Stimulated activated CD8-positive, alpha-beta memory T cell treated with anti-CD3 and anti-CD28 coated beads, Interleukin-4, amount 100 ng/mL, for 4 hours (primary cell): ENCODE data around the gene SENP7.
"Not testable (repeated sequence)": the region's sequence is repeated elsewhere in the genome, so short reads cannot be mapped to it uniquely, and the experiment has no call there.

Experiments
- DNase-seq, 2 donors: peaks; one replicate each; pipeline ENCODE4 v3.0.0-alpha.2; 2020; ENCODE audit warnings: low read depth in 2 of 2, low spot score in 1 of 2

The SENP7 gene

GRCh38 chr3:101512646-101513418, at the start of gene SENP7:
TSS of gene SENP7 (minus strand) at chr3:101513212. CDS start at chr3:101513130, 82 bp downstream.
- DNase-seq, result peak; percentile 49 to 61

- DNase-seq, result peak; percentile 82 to 83
These were observed 48.8 kb upstream of the SENP7 start, which contains the start of gene TRMT10C for GRCh38 chr3:101561630-101562328. TSS of gene TRMT10C (plus strand) at chr3:101561868. CDS start at chr3:101564782, 2,914 bp downstream.

DNA sequence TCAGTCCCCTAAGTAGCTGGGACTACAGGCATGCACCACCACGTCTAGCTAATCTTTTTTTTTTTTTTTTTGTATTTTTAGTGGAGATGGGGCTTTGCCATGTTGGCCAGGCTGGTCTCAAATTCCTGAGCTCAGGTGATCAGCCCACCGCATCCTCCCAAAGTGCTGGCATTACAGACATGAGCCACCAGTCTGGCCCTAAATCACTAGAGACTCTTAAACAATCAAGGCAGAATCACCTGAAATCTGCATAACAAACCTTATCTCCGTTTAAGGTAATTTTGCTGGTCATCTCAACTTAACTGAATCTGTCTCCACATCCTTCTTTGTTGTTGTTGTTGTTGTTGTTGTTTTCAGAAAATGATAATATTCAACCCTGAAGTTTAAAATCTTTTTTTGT, 43.1 kb upstream of the SENP7 start:
- no peak for DNase-seq

DNA sequence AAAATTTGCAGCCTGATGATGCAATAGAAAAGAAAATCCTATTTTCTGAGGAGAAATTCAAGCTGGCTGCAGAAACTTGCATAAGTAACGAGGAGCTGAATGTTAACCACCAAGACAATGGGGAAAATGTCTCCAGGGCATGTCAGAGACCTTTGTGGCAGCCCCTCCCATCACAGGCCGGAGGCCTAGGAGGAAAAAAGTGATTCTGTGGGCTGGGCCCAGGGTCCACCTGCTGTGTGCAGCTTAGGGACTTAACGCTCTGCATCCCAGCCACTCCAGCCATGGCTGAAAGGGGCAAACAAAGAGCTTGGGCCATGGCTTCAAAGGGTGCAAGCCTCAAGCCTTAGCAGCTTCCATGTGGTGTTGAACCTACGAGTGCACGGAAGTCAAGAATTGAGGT, 40.4 kb upstream of the SENP7 start:
- not testable (repeated sequence) for DNase-seq

DNA sequence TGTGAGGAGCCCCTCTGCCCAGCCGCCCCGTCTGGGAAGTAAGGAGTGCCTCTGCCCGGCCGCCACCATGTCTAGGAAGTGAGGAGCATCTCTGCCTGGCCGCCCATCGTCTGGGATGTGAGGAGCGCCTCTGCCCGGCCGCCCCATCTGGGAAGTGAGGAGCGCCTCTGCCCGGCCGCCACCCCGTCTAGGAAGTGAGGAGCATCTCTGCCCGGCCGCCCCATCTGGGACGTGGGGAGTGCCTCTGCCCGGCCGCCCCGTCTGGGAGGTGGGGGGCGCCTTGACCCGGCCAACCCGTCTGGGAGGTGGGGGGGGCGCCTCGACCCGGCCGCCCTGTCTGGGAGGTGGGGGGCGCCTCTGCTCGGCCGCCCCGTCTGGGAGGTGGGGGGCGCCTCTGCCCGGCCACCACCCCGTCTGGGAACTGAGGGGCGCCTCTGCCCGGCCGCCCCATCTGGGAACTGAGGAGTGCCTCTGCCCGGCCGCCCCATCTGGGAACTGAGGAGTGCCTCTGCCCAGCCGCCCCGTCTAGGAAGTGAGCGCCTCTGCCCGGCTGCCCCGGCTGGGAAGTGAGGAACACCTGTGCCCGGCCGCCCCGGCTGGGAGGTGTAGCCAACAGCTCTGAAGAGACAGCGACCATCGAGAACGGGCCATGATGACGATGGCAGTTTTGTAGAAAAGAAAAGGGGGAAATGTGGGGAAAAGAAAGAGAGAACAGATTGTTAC, 38.5 kb upstream of the SENP7 start:
- DNase-seq, result not testable (repeated sequence)

DNA sequence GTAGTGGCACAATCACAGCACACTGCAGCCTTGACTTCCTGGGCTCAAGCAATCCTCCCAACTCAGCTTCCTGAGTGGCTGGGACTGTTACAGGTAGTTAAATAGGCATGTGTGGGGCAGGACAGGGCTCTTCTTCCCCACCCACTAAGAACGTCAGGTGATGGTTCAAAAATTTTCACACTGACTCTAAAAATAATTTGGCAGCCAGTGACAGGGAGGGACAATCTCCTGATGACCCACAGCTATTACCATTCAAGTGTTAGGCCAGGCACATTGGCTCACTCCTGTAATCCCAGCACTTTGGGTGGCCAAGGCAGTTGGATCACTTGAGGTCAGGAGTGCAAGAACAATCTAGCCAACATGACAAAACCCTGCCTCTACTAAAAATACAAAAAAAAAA, 36.5 kb upstream of the SENP7 start:
- no peak for DNase-seq

DNA sequence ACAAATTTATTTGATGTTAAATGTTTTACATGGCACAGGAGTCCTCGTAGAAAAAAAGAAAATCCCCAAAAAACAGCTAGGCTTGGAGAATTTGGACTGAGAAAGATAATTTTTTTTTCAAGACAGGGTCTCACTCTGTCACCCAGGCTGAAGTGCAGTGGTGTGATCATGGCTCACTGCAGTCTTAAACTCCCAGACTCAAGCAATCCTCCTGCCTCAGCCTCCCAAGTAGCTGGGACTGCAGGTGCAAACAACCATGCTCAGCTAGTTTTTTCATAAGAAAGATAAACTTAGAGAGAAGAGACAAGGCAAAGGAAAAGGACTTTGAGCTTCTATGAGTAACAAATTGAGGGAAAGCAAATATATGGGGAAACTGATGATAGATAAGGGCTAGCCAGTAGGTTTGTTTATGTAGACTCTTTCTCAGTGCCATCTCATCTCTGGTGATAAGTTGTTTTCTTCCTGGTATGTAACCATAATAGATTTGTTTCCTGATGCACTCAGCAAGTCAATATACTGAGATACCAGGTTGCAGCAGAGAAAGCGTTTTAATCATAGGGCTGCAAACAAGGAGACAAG, 35.6 kb upstream of the SENP7 start:
- no peak for DNase-seq

DNA sequence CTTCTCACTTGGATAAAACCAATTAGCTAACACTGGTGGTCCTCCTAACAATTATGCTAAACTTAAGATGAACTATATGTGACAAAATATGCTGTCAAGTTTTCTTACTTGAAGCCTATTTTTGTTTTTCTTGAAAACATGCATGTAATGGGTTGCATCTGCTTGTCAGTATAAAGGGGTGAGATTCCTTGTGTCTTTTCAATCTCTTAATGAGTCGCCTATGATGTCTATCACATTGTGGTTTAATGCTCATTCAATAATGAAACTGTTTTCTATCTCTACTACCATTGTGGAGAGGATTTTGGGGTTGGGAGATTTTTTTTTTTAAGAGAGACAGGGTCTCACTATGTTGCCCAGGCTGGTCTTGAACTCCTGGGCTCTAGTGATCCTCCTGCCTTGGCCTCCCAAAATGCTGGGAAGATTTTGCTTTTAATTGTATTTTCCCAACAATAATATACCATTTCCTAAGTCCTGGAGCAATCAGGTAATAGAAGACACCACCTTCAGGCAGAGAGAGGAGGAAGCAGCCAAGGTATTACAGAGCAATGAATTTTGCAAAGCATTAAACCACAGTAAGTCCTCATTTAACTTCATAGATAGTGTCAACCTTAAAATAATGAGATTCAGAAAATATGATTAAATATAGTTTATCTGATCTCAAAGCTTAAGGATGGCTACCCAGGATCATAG, 31.3 kb upstream of the SENP7 start:
- no peak for DNase-seq

GRCh38 chr3:101542957-101543356, 29.9 kb upstream of the SENP7 start:
- no peak for DNase-seq

GRCh38 chr3:101536955-101537354, 23.9 kb upstream of the SENP7 start:
- DNase-seq, result not testable (repeated sequence)

DNA sequence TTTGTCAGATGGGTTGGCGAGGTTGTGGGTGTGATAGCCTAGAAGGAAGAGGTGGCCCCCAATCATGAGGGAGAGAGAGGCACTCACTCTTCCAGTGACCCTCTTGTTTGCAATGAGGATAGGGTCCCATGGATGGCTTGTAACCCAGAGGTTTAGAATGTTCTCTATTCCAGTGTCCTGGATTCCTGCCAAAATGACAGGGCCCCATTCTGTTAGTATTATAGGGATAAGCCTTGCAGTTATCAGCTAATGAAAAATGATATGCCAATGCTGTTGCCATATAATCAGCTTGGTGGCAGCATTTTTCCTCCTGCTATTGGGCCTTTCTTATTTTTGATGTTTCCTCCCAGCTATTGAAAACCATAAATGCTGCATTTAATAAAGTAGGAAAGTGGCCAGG, 23.3 kb upstream of the SENP7 start:
- no peak for DNase-seq

GRCh38 chr3:101535221-101535620, 22.2 kb upstream of the SENP7 start:
- DNase-seq, result no peak

DNA sequence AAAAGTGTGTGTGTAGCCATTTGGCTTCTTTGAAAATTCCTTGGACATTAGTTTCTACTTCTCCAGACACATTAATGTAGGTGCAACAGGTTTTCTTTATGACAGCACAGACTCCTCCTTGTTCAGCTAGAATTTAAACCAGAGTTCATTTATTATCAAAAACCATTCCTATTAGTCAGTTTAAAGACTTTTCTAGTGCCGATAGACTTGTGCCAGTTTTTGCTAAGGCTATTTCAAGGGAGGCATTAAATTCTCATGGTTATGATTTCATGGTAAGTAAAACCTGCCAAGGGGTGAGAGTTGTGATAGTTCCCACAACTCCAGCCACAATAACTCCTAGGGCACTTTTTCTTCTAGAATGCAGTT, 20.6 kb upstream of the SENP7 start:
- DNase-seq, result no peak

GRCh38 chr3:101532783-101533602, 20.0 kb upstream of the SENP7 start:
- no peak for DNase-seq

- DNase-seq, result no peak
These were observed 18.6 kb upstream of the SENP7 start for GRCh38 chr3:101531473-101532086.

- no peak for DNase-seq
These were observed 17.7 kb upstream of the SENP7 start for GRCh38 chr3:101530686-101531047.

DNA sequence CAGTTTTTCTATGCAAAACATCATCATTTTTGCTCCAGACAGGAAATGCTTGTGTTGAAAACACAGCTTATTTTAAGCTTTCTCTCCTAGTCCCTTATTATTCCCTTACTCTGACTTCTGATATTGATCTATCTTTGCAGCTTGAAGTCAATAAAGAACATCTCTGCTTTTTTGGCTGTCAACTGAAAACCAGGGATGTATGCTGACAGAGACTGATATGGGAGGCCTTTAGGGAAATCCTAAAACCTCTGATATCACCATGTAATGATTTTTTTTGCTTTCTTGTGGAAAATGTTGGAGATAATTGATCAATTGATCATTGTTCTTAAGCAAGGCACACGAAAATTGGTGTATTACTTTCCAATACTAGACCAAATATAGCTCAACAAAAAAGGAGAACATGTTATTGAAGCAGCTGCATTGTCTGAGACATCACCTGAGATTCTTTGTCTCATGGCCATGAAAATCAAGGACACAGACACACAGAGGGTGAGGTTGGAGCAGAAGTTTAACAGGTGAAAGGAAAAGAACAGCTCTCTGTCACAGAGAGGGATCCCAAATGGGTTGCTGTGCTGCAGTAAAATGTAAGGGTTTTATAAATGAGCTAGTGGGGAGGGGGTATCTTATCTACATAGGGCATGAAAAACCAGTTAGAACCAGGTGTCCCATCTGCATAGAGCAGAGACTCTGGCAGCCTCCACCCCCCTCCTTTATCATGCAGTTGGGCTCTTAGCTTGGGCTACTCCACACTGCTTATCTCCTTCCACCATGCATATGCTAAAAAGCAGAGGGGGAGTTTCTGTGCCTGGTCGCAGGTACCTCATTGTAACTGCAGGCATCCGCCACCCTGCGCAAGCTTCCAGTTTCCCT, 17.0 kb upstream of the SENP7 start:
- no peak for DNase-seq

DNA sequence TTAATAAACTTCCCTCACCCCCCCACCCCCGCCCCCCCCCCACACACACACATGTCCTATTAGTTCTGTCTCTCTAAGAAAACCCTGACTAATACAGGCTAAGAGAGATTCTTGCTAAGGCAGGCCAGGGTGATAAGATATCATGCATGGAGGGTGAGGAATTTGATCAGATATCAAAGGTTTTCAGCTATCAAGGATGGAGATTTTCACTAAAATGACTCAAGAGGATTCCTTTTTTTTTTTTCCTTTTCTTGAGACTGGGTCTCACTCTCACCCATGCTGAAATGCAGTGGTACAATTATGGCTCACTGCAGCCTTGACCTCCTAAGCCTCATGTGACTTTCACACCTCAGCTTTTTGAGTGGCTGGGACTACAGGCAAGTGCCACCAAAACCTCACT, 14.9 kb upstream of the SENP7 start:
- DNase-seq, result no peak

DNA sequence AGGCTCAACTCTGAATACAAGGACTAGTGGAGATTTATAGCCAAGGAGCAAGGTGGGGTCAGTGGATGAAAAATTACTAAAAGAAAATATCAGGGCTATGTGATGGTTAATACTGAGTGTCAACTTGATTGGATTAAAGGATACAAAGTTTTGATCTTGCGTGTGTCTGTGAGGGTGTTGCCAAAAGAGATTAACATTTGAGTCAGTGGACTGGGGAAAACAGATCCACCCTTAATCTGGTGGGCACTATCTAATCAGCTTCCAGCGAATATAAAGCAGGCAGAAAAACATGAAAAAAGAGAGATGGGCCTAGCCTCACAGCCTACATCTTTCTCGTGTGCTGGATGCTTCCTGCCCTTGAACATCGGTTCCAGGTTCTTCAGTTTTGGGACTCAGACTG, 14.4 kb upstream of the SENP7 start:
- DNase-seq, result no peak
